Breast epithelium (tissue), 3 donors: ENCODE measurements around the gene ATP2B3.

Source experiments
- CTCF ChIP-seq, 3 donors: fragments of 450-650 bp; IDR thresholded peaks; one replicate each; pipeline ENCODE4 v1.5.1; 2016 to 2017; ENCODE audit warnings: antibody characterized with exemption in 3 of 3, mild to moderate bottlenecking in 3 of 3, moderate library complexity in 3 of 3
- POLR2AphosphoS5 ChIP-seq, 3 donors: sonication (generic); formaldehyde crosslinking; IDR thresholded peaks; one replicate each; pipeline ENCODE4 v1.6.1; 2017; ENCODE audit warnings: antibody characterized with exemption in 3 of 3

GRCh38 chrX:153626025-153626633 is 108.7 kb downstream of the ATP2B3 start:
- TF ChIP-seq CTCF (IDR thresholded peaks at IDR 0.05), result no peak
- TF ChIP-seq POLR2AphosphoS5 (IDR thresholded peaks at IDR 0.05), result no peak
